GM18517 (cell line): ENCODE data around the gene ANXA10.
"Not testable (repeated sequence)": the region's sequence is repeated elsewhere in the genome, so short reads cannot be mapped to it uniquely, and the experiment has no call there.

Experiments used
- ATAC-seq: cut with Tn5 transposase; IDR thresholded peaks from one replicate; pipeline ENCODE4 v1.9.1; 2021; ENCODE audit warnings: mild to moderate bottlenecking, moderate library complexity; ENCODE audit not compliant: unreplicated experiment

ANXA10 gene

GRCh38 chr4:168118116-168118655, 25.8 kb downstream of the ANXA10 start:
- no peak for ATAC-seq

GRCh38 chr4:168119100-168119499, 26.8 kb downstream of the ANXA10 start:
- ATAC-seq = no peak

GRCh38 chr4:168119890-168120289, 27.6 kb downstream of the ANXA10 start:
- ATAC-seq = no peak

DNA sequence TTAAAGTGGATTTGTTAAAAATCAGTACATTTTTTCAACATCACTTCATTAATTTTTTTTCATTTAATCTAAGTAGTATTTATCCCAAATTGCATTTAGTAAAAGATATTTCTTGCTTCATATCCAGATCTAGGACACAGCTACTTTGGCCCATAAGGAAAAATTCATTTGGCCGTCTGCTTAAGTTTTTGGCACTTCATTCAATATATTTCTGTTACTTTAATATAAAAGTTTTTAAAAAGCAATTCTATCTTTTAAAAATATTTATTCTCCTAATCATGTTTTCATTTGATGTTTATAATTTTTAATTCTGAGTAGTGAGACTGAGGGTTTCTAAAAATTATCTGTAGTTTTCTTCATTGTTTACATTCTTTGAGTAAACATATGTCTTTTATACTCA, 28.5 kb downstream of the ANXA10 start:
- no peak for ATAC-seq

DNA sequence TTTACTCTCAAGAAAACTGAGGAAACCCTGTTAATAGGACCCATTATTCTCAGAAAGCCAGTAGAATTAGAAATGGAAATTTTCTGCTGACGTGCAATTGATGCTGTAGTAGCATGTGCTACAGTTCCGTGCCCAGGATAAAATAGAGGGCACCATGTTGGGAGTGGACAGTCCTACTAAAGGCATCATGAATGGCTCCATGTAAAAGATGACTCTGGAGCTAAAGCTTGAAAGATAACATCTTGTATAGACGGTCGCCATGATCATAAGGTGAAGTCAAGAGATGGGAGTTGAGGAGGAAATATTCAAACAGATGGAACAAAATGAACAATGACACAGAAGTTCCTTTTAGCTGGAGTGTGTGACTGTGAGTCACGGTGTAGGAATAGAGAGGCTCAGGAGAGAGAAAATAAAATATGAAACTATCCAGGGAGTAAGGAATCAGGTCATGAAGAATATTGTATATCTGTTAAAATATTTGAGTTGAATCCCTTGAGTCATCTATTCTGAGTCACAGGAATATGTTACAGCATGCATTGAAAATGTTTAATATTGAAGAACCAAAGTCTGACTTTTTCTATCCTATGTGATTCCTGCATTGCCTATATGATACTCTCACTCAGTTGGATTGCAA, 31.8 kb downstream of the ANXA10 start:
- ATAC-seq = no peak

DNA sequence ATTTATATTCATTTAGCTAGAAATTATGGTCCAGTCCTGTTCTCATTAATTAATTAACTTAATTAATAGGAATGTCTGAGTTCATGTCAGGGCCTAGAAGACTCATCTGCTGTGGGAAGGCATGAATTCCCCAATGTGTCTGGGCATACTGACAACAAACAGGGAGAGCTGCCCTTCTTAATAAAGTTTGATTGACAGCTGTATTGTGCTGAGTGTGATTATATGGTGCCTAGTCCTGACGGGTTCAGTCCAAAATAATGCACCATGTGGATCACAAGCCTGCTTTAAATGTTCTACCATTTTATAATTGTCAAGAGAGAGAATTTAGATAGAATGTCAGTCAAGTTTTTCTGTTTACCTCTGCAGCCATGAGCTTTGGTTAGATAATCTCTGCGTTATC, 34.6 kb downstream of the ANXA10 start:
- no peak for ATAC-seq

GRCh38 chr4:168128601-168129000, 36.3 kb downstream of the ANXA10 start:
- ATAC-seq = no peak

GRCh38 chr4:168129046-168129772, 36.9 kb downstream of the ANXA10 start:
- ATAC-seq = no peak

GRCh38 chr4:168129802-168130201, 37.5 kb downstream of the ANXA10 start:
- no peak for ATAC-seq

- ATAC-seq = no peak
Observed at GRCh38 chr4:168131196-168131595, 38.9 kb downstream of the ANXA10 start.

GRCh38 chr4:168134651-168135050, 42.3 kb downstream of the ANXA10 start:
- no peak for ATAC-seq

GRCh38 chr4:168135860-168136259, 43.5 kb downstream of the ANXA10 start:
- ATAC-seq = not testable (repeated sequence)

GRCh38 chr4:168137695-168138094, 45.4 kb downstream of the ANXA10 start:
- not testable (repeated sequence) for ATAC-seq

- ATAC-seq = no peak
Observed at GRCh38 chr4:168138143-168138542, 45.8 kb downstream of the ANXA10 start.

DNA sequence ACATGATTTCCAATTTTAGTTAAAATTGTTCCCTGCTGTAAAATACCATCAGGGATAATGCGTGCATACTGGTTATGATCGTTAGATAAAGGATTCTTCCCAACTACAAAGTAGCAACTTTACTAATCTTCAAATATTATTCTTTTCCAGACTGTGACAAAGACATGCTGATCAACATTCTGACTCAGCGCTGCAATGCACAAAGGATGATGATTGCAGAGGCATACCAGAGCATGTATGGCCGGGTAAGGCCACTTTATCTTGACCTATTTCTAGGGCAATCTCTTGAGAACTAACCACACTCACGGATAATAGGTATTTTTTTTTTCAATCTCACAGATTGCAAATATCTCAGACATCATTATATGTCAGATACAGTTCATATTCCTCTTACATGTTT, 47.0 kb downstream of the ANXA10 start:
- no peak for ATAC-seq

DNA sequence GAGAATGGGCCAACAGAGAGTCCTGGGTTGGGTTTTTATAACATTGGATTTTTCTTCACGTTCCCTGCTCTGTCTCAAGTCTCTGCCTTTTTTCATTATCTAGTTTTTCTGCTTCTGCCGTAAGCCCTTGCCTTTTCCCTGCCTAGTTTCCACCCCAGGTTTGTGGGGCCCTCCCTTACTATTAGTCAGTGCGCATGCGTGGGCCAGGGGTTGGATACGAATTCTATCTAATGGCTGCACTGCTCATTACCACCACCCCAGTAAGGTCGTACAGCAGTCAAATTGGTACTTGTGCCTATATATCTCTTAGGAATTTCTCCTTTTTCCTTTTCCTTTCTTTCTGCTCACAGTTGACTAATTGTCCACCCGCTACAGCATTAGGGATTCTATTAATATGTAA, 49.4 kb downstream of the ANXA10 start:
- no peak for ATAC-seq

GRCh38 chr4:168143601-168144000, 51.3 kb downstream of the ANXA10 start:
- no peak for ATAC-seq

DNA sequence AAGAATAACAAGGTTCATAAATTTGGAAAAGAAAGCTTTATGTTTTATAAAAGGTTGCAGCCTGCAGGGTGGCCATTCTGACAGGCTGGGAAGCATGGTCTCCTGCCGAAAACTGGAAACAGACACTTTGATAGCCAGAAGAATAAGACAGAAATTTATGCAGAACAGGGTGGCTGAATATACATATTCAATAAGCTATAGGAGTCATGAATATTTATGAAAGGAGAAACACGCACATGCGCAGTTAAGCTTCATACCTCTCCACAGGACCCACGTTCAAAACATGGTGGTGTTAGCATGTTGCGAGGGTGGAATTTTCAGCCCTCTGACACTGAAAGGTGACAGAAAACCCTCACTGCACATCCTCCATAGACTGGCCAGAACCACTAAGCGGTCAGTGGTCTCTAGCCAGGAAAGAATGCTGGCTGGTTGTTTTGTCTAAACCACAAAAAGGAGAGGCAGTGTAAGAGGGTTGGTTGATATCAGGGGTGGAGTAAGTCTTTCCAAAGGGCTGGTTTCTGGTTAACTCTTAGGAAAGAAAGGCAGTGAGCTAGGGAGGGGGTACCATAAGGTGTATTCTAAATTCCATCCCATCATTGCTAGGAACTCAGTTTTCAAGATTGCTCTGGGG, 58.2 kb downstream of the ANXA10 start:
- no peak for ATAC-seq

GRCh38 chr4:168151327-168151726, 59.0 kb downstream of the ANXA10 start:
- ATAC-seq = no peak

- no peak for ATAC-seq
Observed at GRCh38 chr4:168152837-168153500, 60.6 kb downstream of the ANXA10 start.
